Natural killer cell (primary cell): ENCODE data around the gene OR11A1. TPM values are rescaled to one million over a fixed set of nuclear protein-coding genes. Genes with fewer than 3 reads are reported as not detected.

Source experiments
- ATAC-seq, 3 donors: fragments of 150-1000 bp in 2 of 3; fragments of 200-7000 bp in 1 of 3; cut with Tn5 transposase; 1 replicate in 1 of 3; 2 replicates in 2 of 3; pipeline ENCODE4 v1.10.0; 2021; ENCODE audit warnings: mild to moderate bottlenecking in 2 of 3, moderate library complexity in 2 of 3
- DNase-seq, 2 donors: peaks; one replicate each; pipeline versions ENCODE4 v3.0.0 to v3.0.0-alpha.2; 2013 to 2021; ENCODE audit warnings: mixed read lengths in 1 of 2
- H3K27ac ChIP-seq: one replicate; pipeline ENCODE4 v1.5.1; 2013; ENCODE audit warnings: mild to moderate bottlenecking, low read length
- H3K27me3 ChIP-seq: one replicate; pipeline ENCODE4 v1.6.1; 2013; ENCODE audit warnings: low read length; ENCODE audit not compliant: control insufficient read depth, insufficient read depth
- H3K36me3 ChIP-seq: one replicate; pipeline ENCODE4 v1.6.1; 2013; ENCODE audit warnings: low read length; ENCODE audit not compliant: control insufficient read depth, insufficient read depth
- H3K4me1 ChIP-seq: one replicate; pipeline ENCODE4 v1.6.1; 2013; ENCODE audit warnings: low read length; ENCODE audit not compliant: control insufficient read depth, insufficient read depth
- H3K4me3 ChIP-seq: one replicate; pipeline ENCODE4 v1.5.1; 2013; ENCODE audit warnings: low read length
- H3K9me3 ChIP-seq: one replicate; pipeline ENCODE4 v1.6.1; 2013; ENCODE audit warnings: low read length; ENCODE audit not compliant: control insufficient read depth, insufficient read depth
- H3K27ac Mint-ChIP-seq, 2 donors: one replicate each; pipeline ENCODE4 v1.8.0; 2022; ENCODE audit warnings: mild to moderate bottlenecking in 2 of 2, mixed read lengths in 2 of 2, moderate library complexity in 1 of 2
- H3K27me3 Mint-ChIP-seq, 2 donors: one replicate each; pipeline ENCODE4 v1.8.0; 2022; ENCODE audit warnings: low read depth in 2 of 2, mixed read lengths in 2 of 2
- H3K36me3 Mint-ChIP-seq: one replicate; pipeline ENCODE4 v1.8.0; 2022; ENCODE audit warnings: mixed read lengths
- H3K4me1 Mint-ChIP-seq, 2 donors: one replicate each; pipeline ENCODE4 v1.8.0; 2022; ENCODE audit warnings: mixed read lengths in 2 of 2
- H3K4me3 Mint-ChIP-seq: one replicate; pipeline ENCODE4 v1.8.0; 2022; ENCODE audit warnings: mild to moderate bottlenecking, moderate library complexity, mixed read lengths
- H3K9me3 Mint-ChIP-seq, 2 donors: one replicate each; pipeline ENCODE4 v1.8.0; 2022; ENCODE audit warnings: mixed read lengths in 2 of 2
- whole genome bisulfite sequencing: methylation state at CpG from one replicate; pipeline ENCODE4 v1.1.7; 2013; ENCODE audit warnings: missing lambda C conversion rate; ENCODE audit not compliant: insufficient coverage; 5-methylcytosine and 5-hydroxymethylcytosine counted together
- intact Hi-C: fragments of 100-400 bp; cut with micrococcal nuclease; formaldehyde crosslinking; loops from one replicate; pipeline ENCODE4 v1.14.2; 2022
- total RNA-seq, 4 donors: library from RNA; stranded (reverse); fragments of 120-200 nt in 1 of 4; gene quantifications; one replicate each; pipeline versions ENCODE4 v1.2.3 to v1.2.4, GENCODE V29; 2013 to 2022
- TF ChIP-seq, protein P1 (sequence below): fragments of 200-600 bp; IDR thresholded peaks from one replicate; pipeline ENCODE4 v1.8.0; 2022; ENCODE audit warnings: antibody characterized with exemption

Gene OR11A1
- total RNA-seq, 3 donors from 2014 or later (not counting 1 experiment from before 2014, with no cell fraction given), result not detected

- Histone ChIP-seq H3K27me3 (no peaks in the 10 kb centered on the region), H3K4me1 (no peaks in the 10 kb centered on the region), H3K9me3 (no peaks in the 10 kb centered on the region), H3K4me3 (no peak overlapping the region), H3K27ac (no peak overlapping the region), H3K36me3 (no peaks in the 10 kb centered on the region)
- Mint-ChIP-seq H3K4me3 (no peak overlapping the region), H3K4me1 (no peaks in the 10 kb centered on the region), H3K36me3 (no peaks in the 10 kb centered on the region), H3K9me3 (no peaks in the 10 kb centered on the region), H3K27me3 (peaks cover 9 to 36% of the 10 kb centered on the region in 2 donors), H3K27ac (no peak overlapping the region)
- 78% methylated on average over 5 of the region's 5 CpGs for WGBS
- ATAC-seq, result no peak
- DNase-seq, result no peak
- intact Hi-C loops, result no loop called here
- TF ChIP-seq, protein P1, sequence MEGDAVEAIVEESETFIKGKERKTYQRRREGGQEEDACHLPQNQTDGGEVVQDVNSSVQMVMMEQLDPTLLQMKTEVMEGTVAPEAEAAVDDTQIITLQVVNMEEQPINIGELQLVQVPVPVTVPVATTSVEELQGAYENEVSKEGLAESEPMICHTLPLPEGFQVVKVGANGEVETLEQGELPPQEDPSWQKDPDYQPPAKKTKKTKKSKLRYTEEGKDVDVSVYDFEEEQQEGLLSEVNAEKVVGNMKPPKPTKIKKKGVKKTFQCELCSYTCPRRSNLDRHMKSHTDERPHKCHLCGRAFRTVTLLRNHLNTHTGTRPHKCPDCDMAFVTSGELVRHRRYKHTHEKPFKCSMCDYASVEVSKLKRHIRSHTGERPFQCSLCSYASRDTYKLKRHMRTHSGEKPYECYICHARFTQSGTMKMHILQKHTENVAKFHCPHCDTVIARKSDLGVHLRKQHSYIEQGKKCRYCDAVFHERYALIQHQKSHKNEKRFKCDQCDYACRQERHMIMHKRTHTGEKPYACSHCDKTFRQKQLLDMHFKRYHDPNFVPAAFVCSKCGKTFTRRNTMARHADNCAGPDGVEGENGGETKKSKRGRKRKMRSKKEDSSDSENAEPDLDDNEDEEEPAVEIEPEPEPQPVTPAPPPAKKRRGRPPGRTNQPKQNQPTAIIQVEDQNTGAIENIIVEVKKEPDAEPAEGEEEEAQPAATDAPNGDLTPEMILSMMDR, result no peak
Measured at GRCh38 chr6:29499704-29500103, 42.8 kb upstream of the OR11A1 start.

DNA sequence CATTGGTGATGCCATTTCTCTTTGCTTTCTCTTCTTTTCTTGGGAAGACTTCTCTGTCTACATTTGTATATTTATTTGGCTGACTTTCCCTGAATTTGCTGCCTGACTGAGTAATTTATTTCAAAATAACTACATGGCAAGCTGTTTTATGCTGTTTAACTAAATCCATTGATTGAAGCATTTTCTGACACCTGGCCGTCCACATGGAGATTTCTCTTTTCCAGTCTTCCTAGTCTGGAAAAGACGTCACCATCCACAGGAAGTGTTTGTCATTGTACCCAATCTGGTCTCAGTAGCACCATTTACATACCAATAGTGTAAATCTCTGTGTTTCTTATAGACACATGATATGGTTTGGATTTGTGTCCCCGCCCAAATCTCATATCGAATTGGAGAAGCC lies 40.1 kb upstream of the OR11A1 start:
- Mint-ChIP-seq H3K4me1 (no peaks in the 10 kb centered on the region), H3K27me3 (peaks cover 5 to 37% of the 10 kb centered on the region in 2 donors), H3K4me3 (no peak overlapping the region), H3K9me3 (no peaks in the 10 kb centered on the region), H3K36me3 (no peaks in the 10 kb centered on the region), H3K27ac (no peak overlapping the region)
- H3K27ac ChIP-seq, result no peak overlapping the region
- no peaks in the 10 kb centered on the region for H3K4me1 ChIP-seq
- no peak overlapping the region for H3K4me3 ChIP-seq
- no peak for ATAC-seq
- 83% methylated on average over 3 of the region's 4 CpGs for WGBS
- no peaks in the 10 kb centered on the region for H3K27me3 ChIP-seq
- no peaks in the 10 kb centered on the region for H3K9me3 ChIP-seq
- no peak for DNase-seq
- intact Hi-C loops, result no loop called here
- TF ChIP-seq, protein P1, result no peak
- no peaks in the 10 kb centered on the region for H3K36me3 ChIP-seq

- Histone ChIP-seq H3K4me1 (no peaks in the 10 kb centered on the region), H3K4me3 (no peak overlapping the region), H3K9me3 (no peaks in the 10 kb centered on the region), H3K27me3 (no peaks in the 10 kb centered on the region), H3K36me3 (no peaks in the 10 kb centered on the region), H3K27ac (no peak overlapping the region)
- Mint-ChIP-seq H3K9me3 (no peaks in the 10 kb centered on the region), H3K27me3 (peaks cover 5 to 34% of the 10 kb centered on the region in 2 donors), H3K4me1 (no peaks in the 10 kb centered on the region), H3K4me3 (no peak overlapping the region), H3K36me3 (no peaks in the 10 kb centered on the region), H3K27ac (no peak overlapping the region)
- WGBS, result 88% methylated on average over 4 of the region's 4 CpGs
- ATAC-seq (no peak), DNase-seq (no peak)
- TF ChIP-seq, protein P1, result no peak
- intact Hi-C loops, result no loop called here
Measured at GRCh38 chr6:29495571-29495970, 38.7 kb upstream of the OR11A1 start.

GRCh38 chr6:29494131-29494530 lies 37.3 kb upstream of the OR11A1 start:
- Histone ChIP-seq H3K27me3 (no peaks in the 10 kb centered on the region), H3K9me3 (no peaks in the 10 kb centered on the region), H3K4me1 (no peaks in the 10 kb centered on the region), H3K36me3 (no peaks in the 10 kb centered on the region), H3K4me3 (no peak overlapping the region), H3K27ac (no peak overlapping the region)
- peaks cover 6 to 24% of the 10 kb centered on the region in 2 donors for H3K27me3 Mint-ChIP-seq
- TF ChIP-seq, protein P1, result no peak
- H3K4me3 Mint-ChIP-seq, result no peak overlapping the region
- H3K4me1 Mint-ChIP-seq, result no peaks in the 10 kb centered on the region
- ATAC-seq (no peak), DNase-seq (no peak)
- H3K36me3 Mint-ChIP-seq, result no peaks in the 10 kb centered on the region
- intact Hi-C loops, result no loop called here
- H3K27ac Mint-ChIP-seq, result no peak overlapping the region
- no peaks in the 10 kb centered on the region for H3K9me3 Mint-ChIP-seq
- 78% methylated on average over 2 of the region's 2 CpGs for WGBS
